Right ventricle myocardium inferior (tissue), 1 donor: ENCODE data around the gene RER1. TPM values are rescaled to one million over a fixed set of nuclear protein-coding genes. Genes with fewer than 3 reads are reported as not detected.

ENCODE experiments used
- ATAC-seq: fragments of 200-7000 bp; cut with Tn5 transposase; one replicate; pipeline ENCODE4 v1.9.1; 2020; ENCODE audit warnings: mild to moderate bottlenecking, moderate library complexity
- DNase-seq: peaks from one replicate; pipeline ENCODE4 v3.0.0; 2021; ENCODE audit errors: missing footprints
- intact Hi-C: fragments of 100-400 bp; cut with DNase I; formaldehyde crosslinking; loops from one replicate; pipeline ENCODE4 v1.11.0; 2022
- total RNA-seq: library from RNA; stranded (reverse); fragmentation: NEBNext Ultra II Directional; extraction: Animal tissue kit (Norgen Biotek cat#: 25700); gene quantifications from one replicate; pipeline ENCODE4 v1.2.1, GENCODE V29; 2021
- donor health status: DM: no; HTN: yes; CAD: no; lungs with severe emphysema.

The RER1 gene
- total RNA-seq, 1 donor from 2014 or later, result 85.8 TPM

DNA sequence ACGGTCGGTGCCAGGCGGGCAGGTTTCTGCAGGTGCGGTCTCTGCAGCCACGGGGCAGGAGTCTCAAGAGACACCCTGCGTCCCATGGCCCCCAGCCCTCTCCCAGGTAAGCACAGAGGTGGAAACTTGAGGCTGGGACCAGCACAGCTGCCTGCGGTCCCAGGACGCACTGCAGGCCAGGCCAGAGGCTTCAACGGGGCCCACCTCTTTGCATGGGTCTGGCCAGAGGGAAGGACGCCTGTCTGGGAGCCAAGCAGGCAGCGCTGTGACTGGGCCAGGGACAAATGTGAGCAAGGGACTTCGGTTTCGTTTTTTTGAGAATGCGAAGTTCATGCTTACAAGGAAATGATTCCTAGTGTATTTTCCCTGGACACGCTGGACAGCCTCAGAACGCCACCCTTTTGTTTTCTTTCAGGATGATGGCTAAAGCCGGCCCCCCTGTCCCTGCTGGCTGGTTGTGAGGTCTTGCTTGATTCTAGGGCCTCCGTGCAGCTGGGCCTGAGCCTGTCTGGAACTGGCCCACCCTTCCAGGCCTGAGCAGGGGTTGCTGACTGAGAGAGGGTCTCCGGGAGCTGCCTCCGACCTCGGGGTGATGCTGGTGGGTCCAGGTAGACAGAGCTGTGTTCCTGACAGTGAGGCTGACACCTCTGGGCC lies 38.6 kb upstream of the RER1 start:
- intact Hi-C loops, result no loop called here
- no peak for ATAC-seq
- DNase-seq, result peak; percentile 60

DNA sequence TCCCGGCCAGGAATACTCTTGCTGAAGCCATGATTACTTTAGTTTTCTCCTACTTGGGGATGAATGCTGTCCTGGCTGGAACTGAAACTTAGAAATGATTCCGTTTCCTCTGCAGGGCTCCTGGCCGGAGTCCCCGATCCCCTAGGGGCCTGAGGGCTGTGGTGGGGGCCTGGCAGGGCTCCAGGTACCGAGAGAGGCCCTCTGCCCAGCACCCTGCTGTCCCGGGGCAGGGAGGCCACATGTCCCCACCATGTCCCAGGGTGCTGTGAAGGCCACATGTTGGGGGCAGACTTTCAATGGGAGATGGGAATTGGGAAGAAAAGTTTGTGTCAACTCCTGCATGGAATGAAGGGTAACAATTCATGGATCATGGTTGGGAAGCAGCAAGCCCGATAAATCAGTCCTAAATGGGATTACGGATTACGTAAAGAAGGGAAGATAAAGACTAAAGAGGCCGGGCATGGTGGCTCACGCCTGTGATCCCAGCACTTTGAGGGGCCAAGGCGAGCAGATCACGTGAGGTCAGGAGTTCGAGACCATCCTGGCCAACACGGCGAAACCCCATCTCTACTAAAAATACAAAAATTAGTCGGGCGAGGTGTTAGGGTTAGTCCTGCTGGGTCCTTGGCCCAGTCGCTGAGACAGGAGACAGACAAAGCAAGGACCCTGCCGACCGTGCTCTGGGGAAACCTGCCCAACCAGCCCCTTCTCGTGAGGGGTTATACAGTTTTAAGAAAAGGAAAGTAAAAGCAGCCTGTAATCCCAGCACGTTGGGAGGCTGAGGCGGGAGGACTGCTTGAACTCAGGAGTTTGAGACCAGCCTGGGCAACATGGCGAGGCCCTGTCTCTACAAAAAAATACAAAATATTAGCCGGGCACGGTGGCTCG lies 37.8 kb upstream of the RER1 start:
- no peak for DNase-seq
- ATAC-seq, result no peak
- intact Hi-C loops, result no loop called here

DNA sequence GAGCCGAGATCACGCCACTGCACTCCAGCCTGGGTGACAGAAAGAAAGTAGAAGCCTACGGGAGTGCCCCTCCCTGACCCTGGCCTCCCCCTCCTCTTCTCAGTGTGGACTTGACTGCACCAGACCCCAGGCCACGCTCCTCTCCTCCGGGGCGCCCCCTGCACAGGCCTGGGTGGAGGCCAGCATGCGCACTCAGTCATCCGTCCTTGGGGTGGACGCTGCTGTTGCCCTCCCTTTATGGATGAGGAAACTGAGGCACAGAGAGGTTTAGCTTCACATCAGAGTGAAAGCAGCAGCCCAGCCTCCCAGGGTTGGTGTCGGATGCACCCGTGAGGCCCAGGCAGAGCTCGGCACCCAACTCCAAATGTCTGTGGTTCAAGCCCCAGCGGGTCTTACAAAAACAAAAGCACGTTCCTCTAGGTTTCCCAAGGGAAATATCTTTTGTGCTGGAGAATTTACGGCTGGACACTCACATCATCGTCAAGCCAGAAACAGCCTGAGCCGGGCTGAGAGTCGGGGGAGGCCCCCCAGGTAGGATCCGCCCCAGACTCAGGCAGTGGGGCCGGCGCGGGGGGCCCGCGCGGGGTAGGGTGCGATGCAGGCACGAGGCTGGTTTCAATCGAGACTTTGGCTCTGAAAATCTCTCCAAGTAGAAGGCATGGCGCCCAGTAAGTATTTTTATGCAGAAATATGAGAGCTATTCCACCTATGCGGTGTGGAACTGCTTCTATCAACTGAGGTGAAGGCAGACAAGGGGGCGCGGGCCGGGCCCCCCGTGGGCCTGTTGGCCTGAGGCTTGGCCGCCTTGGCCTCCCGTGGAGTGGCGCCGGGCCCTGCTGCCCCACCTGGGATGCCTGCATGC lies 36.9 kb upstream of the RER1 start:
- ATAC-seq, result no peak
- intact Hi-C loops, result no loop called here

DNA sequence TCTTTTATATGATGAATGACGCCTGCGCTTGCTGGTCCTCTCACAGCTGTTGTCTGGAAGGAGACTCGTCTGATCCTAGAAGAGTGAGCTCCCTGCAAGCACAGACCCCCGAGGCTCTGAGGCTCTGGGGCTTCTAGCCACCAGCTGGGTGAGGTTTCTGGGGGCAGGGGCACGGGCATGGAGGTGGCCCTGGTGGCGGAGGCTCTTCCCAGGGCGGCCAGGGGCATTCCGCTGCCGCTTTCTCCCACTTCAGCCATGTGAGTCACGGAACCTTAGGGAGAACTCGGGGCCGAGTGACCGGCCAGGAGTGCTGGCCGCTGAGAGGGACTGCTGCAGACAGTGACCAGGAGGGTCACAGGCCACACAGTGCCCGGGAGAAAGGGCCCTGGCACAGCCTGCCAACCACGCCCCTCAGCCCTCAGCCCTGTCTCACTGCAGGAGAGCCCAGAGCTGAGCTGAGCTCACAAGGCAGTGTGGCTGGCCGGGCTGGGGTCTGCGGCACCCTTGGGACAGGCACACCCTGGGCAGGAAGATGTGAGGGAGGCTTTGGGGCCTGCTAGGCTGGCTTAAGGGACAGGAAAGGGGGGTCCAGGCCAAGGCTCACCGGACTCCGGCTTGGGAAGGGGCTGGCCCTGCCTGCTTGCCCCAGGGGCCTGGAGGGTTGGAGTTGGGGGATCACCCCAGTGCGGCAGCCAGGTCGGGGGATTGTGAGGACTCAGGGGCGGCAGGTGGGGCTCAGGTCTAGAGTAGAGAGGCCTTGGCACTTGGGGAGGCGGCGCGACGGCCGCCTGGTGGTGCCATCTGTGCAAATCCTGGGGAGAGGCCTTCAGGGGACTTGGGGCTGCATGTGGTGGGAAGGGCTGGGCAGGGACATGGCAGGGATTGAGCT lies 36.0 kb upstream of the RER1 start:
- DNase-seq, result peak; percentile 66
- intact Hi-C loops, result no loop called here
- ATAC-seq, result no peak

More for the DNA sequence above, 36.9 kb upstream of the RER1 start:
- peak; percentile 39 for DNase-seq

DNA sequence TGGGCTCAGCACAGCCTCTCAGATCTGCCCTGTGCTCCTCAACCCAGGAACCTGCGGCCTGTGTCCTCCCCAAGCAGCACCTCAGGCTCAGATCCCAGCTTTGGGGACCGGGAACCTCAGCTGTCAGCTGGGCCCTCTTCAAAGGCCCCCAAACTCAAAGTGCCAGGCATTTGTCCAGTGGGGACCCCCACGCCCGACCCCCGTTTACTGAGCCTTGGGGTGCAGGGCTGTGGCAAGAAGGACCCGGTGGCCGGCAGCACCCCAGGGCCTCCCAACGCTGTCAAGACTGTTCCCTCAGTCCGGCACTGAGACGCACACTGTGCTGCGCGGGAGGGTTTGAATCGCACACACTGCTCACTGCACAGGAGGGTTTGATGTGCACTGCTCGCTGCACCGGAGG lies 35.2 kb upstream of the RER1 start:
- ATAC-seq (no peak), DNase-seq (peak; percentile 44)
- intact Hi-C loops, result no loop called here

DNA sequence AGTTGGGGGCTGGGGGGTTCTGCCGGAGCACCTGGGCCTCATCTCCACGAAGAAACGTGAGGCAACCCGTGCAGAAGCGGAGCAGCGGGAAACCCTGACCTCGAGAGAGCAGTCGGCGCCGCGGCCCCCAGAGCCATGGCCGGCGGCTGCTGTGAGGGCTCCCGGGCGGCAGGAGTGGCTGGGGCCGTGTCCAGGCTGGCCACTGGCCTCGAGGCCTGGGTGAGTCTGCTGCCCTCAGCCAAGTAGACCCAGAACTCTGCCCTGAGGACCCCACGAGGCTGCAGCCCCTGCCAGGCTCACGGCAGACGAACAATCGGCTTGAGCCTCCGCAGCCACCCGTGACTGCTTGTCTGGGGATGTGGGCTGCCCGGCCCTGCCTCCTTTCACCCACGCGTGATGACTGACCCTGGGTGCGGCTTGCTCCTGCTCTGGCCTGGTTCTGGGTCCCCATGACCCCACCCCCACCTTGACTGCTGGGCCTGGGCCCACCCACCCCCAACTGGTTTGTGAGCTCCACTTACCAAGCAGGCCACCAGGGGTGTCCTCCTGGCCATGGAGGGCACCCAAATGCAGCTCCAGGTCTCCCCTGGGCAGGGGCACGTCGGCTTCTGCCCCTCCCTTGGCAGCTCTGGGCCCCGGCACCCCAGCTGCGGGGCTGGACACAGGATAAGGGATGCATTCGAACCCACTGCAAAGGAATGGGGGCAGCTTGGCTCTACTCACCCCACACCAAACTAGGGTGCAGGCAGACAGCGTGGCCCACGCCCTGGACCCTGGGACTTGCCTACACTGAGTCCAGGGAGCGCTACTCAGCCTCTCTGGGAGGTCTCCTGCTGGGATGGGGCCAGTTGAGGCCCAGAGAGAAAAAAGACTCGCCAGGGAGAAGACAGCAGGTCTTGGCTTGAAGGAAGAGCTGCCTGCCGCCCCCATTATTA lies 34.5 kb upstream of the RER1 start:
- DNase-seq (peak; percentile 51), ATAC-seq (no peak)
- intact Hi-C loops, result no loop called here

GRCh38 chr1:2358072-2358471 lies 33.6 kb upstream of the RER1 start:
- intact Hi-C loops, result no loop called here

GRCh38 chr1:2358651-2359640 lies 32.7 kb upstream of the RER1 start:
- DNase-seq, result peak; percentile 65
- ATAC-seq, result no peak

More at GRCh38 chr1:2358072-2358471, 33.6 kb upstream of the RER1 start:
- peak; percentile 32 for DNase-seq
- no peak for ATAC-seq

DNA sequence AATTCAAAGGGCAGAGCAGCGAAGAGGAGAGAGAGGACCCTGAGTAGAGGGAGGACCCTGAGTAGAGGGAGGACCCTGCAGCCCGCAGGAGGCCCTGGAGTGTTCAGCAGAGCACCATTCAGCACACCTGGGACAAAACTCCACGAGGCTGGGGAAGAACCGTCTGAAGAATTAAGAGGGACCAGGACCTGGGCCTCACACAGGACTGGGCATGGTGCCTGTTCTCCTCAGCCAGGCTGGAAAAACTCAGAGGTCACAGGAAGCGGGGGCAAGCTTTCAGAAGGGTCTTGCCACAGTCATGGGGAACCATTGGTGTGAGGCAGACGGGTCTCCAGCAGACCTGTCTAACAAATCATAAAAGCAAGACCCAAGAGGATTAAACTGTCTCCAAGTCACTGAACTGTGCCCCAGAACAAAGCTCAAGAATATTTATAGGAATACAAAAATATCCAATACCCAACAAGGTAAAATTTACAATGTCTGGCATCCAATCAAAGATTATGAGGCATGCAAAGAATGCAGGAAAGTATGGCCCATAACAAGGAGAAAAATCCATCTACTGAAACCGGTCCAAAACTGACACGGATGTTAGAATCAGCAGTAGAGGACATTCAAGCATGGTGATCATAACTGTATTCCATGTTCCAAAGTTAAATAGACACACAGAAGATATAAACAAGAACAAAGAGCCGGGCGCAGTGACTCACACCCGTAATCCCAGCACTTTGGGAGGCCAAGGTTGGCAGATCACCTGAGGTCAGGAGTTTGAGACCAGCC lies 30.9 kb upstream of the RER1 start:
- ATAC-seq (no peak), DNase-seq (no peak)
- intact Hi-C loops, result no loop called here

More at GRCh38 chr1:2358651-2359640, 32.7 kb upstream of the RER1 start:
- intact Hi-C loops, result no loop called here

DNA sequence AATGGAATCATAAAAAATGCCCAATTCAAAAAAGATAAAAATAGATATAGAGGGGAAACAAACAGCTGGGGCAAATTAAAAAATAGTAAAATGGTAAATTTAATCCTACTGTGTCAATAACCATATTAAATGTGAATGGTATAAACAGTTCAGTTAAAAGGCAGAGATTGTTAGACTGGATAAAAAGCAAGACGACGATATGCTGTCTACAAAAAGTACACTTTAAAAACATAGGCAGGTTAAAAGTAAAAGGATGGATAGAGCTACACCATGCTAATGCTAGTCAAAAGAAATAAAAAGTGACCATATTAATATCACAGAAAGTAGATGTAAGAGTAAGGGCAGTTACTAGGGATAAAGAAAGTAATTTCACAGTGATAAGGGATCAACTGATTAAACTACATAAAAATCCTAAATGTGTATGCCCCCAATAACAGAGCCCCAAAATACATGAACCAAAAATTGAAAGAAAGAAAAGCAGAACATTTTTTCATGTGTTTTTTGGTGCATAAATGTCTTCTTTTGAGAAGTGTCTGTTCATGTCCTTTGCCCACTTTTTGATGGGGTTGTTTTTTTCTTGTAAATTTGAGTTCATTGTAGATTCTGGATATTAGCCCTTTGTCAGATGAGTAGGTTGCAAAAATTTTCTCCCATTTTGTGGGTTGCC lies 27.7 kb upstream of the RER1 start:
- ATAC-seq, result no peak
- intact Hi-C loops, result no loop called here
- no peak for DNase-seq

GRCh38 chr1:2368053-2368744 lies 23.4 kb upstream of the RER1 start:
- ATAC-seq (no peak), DNase-seq (no peak)
- intact Hi-C loops, result no loop called here

GRCh38 chr1:2372551-2373490 lies 18.8 kb upstream of the RER1 start:
- DNase-seq (peak; percentile 47), ATAC-seq (no peak)
- intact Hi-C loops, result no loop called here

DNA sequence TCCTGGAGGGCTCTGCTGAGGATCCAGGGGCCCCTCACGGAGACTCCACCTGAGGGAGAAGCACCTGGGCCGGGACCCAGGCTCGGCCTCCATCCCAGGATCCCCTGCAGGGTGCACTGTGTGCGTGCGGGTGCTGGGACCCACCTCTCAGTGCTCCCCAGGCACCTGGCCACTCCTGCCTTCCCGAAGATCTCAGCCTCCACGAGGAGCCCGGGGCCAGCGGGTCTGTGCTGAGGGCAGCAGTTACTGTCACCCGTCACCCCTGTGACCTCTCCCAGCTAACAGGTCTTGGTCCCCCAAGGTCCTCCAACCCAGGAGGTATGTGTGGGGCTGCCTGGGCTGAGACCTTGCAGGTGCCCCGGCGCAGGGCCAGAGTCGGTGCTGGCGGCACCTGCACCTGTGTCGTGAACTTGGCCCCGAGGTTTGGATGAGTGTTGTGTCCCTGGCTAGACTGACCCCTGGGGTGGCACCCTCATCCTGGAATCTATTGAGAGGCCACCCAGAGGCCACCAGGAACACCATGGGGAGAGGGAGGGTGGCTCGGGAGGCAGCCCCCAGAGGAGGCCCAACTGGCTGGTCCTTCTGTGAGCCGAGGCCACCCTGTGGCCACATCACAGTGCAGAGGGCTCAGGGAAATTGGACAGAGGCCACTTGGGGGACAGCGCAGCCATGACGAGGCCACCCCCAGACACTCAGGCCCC lies 17.9 kb upstream of the RER1 start:
- DNase-seq (peak; percentile 35), ATAC-seq (no peak)
- intact Hi-C loops, result no loop called here
